ENCODE results near the gene TAMALIN. TPM values are rescaled to one million over a fixed set of nuclear protein-coding genes. Genes with fewer than 3 reads are reported as not detected.
"Not testable (repeated sequence)": the region's sequence is repeated elsewhere in the genome, so short reads cannot be mapped to it uniquely, and the experiment has no call there.

The TAMALIN gene
- polyA plus RNA-seq, 3 donors = 0.63 to 118 (median 1.6) TPM

DNA sequence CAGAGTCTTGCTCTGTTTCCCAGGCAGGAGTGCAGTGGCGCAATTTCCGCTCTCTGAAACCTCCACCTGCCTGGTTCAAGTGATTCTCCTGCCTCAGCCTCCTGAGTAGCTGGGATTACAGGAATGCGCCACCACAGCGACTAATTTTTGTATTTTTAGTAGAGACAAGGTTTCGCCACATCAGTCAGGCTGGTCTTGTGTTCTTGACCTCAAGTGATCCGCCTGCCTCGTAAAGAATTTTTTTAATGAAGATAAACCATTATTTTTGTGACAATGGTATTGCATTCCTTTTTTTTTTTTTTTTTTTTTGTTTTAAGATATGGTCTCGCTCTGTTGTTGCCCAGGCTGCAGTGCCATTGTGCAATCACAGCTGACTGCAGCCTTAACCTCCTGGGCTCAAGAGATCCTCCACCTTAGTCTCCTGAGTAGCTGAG, 29.4 kb upstream of the TAMALIN start:
- Mint-ChIP-seq H3K4me3 (no peak overlapping the region), H3K36me3 (peaks cover 61 to 73% of the 10 kb centered on the region in 2 donors), H3K9me3 (no peaks in the 10 kb centered on the region), H3K4me1 (peaks cover 76% of the 10 kb centered on the region), H3K27me3 (ENCODE audit: low read depth in 3 of 3) (no peaks in the 10 kb centered on the region), H3K27ac (peak overlapping the region in 6 of 7 donors; percentile 61 to 96 (median 92))
- DNase-seq = peak in 1 of 3 donors; percentile 38
- Histone ChIP-seq H3K9ac (ENCODE audit: insufficient read depth, low read length, poor library complexity, severe bottlenecking) (no peak overlapping the region), H3K4me1 (ENCODE audit: control insufficient read depth in 1 of 2, insufficient read depth in 2 of 2, low read length in 2 of 2) (peaks cover 69 to 74% of the 10 kb centered on the region in 2 donors), H3K9me3 (replicated peaks in 1 of 2; ENCODE audit: control insufficient read depth in 1 of 2, insufficient read depth in 1 of 2, low read length in 2 of 2) (no peaks in the 10 kb centered on the region), H3K4me2 (replicated peaks; ENCODE audit: extremely low read depth, low read length, poor library complexity, severe bottlenecking) (peak overlapping the region; percentile 10), H3K27me3 (ENCODE audit: control insufficient read depth in 2 of 2, insufficient read depth in 2 of 2, low read length in 2 of 2) (no peaks in the 10 kb centered on the region), H3K27ac (ENCODE audit: low read depth in 1 of 2, low read length in 2 of 2) (peak overlapping the region; percentile 62 to 97), H2AFZ (ENCODE audit: insufficient read depth, low read depth, low read length, poor library complexity, severe bottlenecking) (no peak overlapping the region), H3K36me3 (replicated peaks in 1 of 2; ENCODE audit: control insufficient read depth in 1 of 2, insufficient read depth in 2 of 2, low read length in 2 of 2) (peaks cover 20 to 48% of the 10 kb centered on the region in 2 donors), H4K20me1 (ENCODE audit: insufficient read depth, low read length) (peaks cover 20% of the 10 kb centered on the region), H3K79me2 (ENCODE audit: insufficient read depth, low read length) (peaks cover 74% of the 10 kb centered on the region), H3K4me3 (replicated peaks in 1 of 3; ENCODE audit: low read depth in 2 of 3, low read length in 3 of 3) (peak overlapping the region in 1 of 3 experiments; percentile 10)
- TF ChIP-seq, protein P1, sequence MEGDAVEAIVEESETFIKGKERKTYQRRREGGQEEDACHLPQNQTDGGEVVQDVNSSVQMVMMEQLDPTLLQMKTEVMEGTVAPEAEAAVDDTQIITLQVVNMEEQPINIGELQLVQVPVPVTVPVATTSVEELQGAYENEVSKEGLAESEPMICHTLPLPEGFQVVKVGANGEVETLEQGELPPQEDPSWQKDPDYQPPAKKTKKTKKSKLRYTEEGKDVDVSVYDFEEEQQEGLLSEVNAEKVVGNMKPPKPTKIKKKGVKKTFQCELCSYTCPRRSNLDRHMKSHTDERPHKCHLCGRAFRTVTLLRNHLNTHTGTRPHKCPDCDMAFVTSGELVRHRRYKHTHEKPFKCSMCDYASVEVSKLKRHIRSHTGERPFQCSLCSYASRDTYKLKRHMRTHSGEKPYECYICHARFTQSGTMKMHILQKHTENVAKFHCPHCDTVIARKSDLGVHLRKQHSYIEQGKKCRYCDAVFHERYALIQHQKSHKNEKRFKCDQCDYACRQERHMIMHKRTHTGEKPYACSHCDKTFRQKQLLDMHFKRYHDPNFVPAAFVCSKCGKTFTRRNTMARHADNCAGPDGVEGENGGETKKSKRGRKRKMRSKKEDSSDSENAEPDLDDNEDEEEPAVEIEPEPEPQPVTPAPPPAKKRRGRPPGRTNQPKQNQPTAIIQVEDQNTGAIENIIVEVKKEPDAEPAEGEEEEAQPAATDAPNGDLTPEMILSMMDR (IDR thresholded peaks at IDR 0.05) = no peak
- intact Hi-C loops (cut with micrococcal nuclease) = loop anchor here in 1 of 2 donors (2.0 kb wide), 1 partner anchor 23 kb away; no protein-coding TSS in a partner anchor
- no CpG with 5 or more reads among the region's 8 CpGs for WGBS (ENCODE audit: insufficient coverage)

DNA sequence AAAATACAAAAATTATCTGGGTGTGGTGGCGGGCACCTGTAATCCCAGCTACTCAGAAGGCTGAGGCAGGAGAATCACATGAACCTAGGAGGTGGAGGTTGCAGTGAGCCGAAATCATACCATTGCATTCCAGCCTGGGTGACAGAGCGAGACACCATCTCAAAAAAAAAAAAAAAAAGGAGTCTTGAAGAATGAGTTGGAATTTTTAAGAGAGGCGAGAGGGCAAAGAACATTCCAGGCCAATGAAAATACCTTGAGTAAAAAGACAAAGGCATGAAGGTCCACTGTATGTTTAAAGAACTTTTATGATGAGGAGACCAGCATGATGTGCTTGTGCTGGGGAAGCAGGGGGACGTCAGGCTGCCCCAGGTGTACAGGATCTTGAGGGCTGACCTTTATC, 27.4 kb upstream of the TAMALIN start:
- Histone ChIP-seq H3K27ac (ENCODE audit: low read depth in 1 of 2, low read length in 2 of 2) (peak overlapping the region in 1 of 2 donors; percentile 10), H3K4me1 (ENCODE audit: control insufficient read depth in 1 of 2, insufficient read depth in 2 of 2, low read length in 2 of 2) (peaks cover 50 to 55% of the 10 kb centered on the region in 2 donors), H3K36me3 (replicated peaks in 1 of 2; ENCODE audit: control insufficient read depth in 1 of 2, insufficient read depth in 2 of 2, low read length in 2 of 2) (peaks cover 40 to 68% of the 10 kb centered on the region in 2 donors), H4K20me1 (ENCODE audit: insufficient read depth, low read length) (peaks cover 39% of the 10 kb centered on the region), H3K79me2 (ENCODE audit: insufficient read depth, low read length) (peaks cover 58% of the 10 kb centered on the region)
- H3K9me3 Mint-ChIP-seq; H2AFZ ChIP-seq (ENCODE audit: insufficient read depth, low read depth, low read length, poor library complexity, severe bottlenecking); H3K9me3 ChIP-seq (replicated peaks in 1 of 2; ENCODE audit: control insufficient read depth in 1 of 2, insufficient read depth in 1 of 2, low read length in 2 of 2); H3K27me3 Mint-ChIP-seq (ENCODE audit: low read depth in 3 of 3); DNase-seq; H3K4me3 Mint-ChIP-seq; H3K27me3 ChIP-seq (ENCODE audit: control insufficient read depth in 2 of 2, insufficient read depth in 2 of 2, low read length in 2 of 2); H3K4me2 ChIP-seq (replicated peaks; ENCODE audit: extremely low read depth, low read length, poor library complexity, severe bottlenecking); H3K4me3 ChIP-seq (replicated peaks in 1 of 3; ENCODE audit: low read depth in 2 of 3, low read length in 3 of 3); intact Hi-C loops (cut with micrococcal nuclease); H3K9ac ChIP-seq (ENCODE audit: insufficient read depth, low read length, poor library complexity, severe bottlenecking): not testable (repeated sequence)
- WGBS (ENCODE audit: insufficient coverage) = 100% methylated on average over 2 of the region's 5 CpGs
- Mint-ChIP-seq H3K4me1 (peaks cover 58% of the 10 kb centered on the region), H3K27ac (peak overlapping the region; percentile 55 to 88 (median 78)), H3K36me3 (peaks cover 80 to 86% of the 10 kb centered on the region in 2 donors)
